C4-2B (cell line): ENCODE measurements around the gene BPI.

ENCODE experiments used
- H3K27ac ChIP-seq: fragments of 450-650 bp; 2 replicates; pipeline ENCODE4 v1.5.1; 2017
- ZFX ChIP-seq: fragments of 450-650 bp; IDR thresholded peaks from 2 replicates; pipeline ENCODE4 v1.6.1; 2017
- TF ChIP-seq, protein P1 (sequence below): fragments of 450-650 bp; conservative IDR thresholded peaks from 2 replicates; pipeline ENCODE4 v1.5.1; 2017; ENCODE audit warnings: mild to moderate bottlenecking

Gene BPI

DNA sequence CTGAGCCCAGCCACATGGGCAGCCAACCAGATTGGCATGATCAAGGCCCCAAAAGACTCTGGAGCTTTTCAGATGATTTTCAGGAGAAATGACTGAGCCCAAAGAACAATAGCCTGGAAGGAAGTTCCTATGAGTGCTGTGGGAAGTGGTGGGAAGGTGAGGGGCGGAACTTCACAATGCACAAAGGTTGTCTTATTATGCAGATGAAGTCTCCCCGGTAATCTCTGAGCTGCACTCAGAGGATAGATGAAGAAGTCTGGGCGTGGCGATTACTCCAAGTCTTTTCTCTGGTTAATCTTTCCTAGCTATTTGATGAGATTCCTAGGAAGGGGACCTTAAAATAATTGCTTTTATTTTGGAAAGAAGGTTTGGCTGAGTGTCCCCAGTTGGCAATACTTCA is 79.2 kb downstream of the BPI start:
- TF ChIP-seq ZFX: no peak
- TF ChIP-seq, protein P1, sequence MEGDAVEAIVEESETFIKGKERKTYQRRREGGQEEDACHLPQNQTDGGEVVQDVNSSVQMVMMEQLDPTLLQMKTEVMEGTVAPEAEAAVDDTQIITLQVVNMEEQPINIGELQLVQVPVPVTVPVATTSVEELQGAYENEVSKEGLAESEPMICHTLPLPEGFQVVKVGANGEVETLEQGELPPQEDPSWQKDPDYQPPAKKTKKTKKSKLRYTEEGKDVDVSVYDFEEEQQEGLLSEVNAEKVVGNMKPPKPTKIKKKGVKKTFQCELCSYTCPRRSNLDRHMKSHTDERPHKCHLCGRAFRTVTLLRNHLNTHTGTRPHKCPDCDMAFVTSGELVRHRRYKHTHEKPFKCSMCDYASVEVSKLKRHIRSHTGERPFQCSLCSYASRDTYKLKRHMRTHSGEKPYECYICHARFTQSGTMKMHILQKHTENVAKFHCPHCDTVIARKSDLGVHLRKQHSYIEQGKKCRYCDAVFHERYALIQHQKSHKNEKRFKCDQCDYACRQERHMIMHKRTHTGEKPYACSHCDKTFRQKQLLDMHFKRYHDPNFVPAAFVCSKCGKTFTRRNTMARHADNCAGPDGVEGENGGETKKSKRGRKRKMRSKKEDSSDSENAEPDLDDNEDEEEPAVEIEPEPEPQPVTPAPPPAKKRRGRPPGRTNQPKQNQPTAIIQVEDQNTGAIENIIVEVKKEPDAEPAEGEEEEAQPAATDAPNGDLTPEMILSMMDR: no peak
- H3K27ac ChIP-seq: no peak overlapping the region

DNA sequence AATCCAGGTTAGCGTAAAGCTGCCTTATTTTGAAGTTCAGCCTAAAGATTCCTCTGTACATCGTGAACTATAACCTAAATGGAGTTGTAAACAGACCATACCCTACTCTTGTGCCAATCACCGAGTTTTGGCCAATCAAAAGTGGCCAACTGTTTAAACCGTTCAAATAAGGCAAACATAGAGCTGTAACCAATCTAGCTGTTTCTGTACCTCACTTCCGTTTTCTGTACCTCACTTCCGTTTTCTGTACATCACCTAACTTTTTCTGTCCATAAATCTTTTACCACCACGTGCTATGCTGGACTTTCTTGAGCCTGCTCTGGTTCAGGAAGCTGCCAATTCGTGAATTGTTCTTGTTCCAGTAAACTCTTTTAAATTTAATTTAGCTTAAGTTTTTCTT is 82.0 kb downstream of the BPI start:
- TF ChIP-seq, protein P1: no peak
- no peak for TF ChIP-seq ZFX
- H3K27ac ChIP-seq: no peak overlapping the region

- TF ChIP-seq, protein P1: no peak
- no peak for TF ChIP-seq ZFX
- no peak overlapping the region for H3K27ac ChIP-seq
These were observed 82.9 kb downstream of the BPI start for GRCh38 chr20:38386851-38387250.
